Ovary (tissue), 3 donors: Measurements from ENCODE around the gene GHR.

Experiments used
- EP300 ChIP-seq: sonication (generic); formaldehyde crosslinking; IDR thresholded peaks from one replicate; pipeline ENCODE4 v1.6.1; 2017; ENCODE audit warnings: antibody characterized with exemption
- POLR2A ChIP-seq: fragments of 450-650 bp; IDR thresholded peaks from one replicate; pipeline ENCODE4 v1.6.1; 2017; ENCODE audit warnings: antibody characterized with exemption, mild to moderate bottlenecking, moderate library complexity
- TF ChIP-seq, protein P1 (sequence below), 3 donors: fragments of 450-650 bp in 2 of 3; fragments of 200-600 bp in 1 of 3; IDR thresholded peaks; one replicate each; pipeline versions ENCODE4 v1.5.1 to v1.8.0; 2016 to 2022; ENCODE audit warnings: antibody characterized with exemption in 3 of 3, mild to moderate bottlenecking in 1 of 3
- donor health status: DM: no; HTN: no; CAD: no.

DNA sequence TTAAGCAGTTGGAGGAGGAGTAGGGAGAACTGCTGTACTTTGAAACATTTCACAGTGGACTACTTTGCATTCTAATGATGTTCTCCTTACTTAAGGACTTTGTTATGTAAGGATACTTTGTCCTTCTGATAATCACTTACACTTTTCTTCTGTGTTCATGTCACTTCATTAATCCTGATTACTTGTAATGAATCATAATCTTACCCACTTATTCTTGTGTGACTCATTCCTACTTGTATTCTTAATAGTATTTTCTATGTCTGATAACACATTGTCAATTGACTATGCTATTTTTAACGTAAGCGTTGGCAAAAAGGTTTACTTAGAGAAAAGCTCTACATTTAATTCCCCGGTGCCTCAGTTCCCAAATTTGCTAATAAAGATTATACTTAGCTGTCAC is 63.8 kb downstream of the GHR start:
- TF ChIP-seq, protein P1, sequence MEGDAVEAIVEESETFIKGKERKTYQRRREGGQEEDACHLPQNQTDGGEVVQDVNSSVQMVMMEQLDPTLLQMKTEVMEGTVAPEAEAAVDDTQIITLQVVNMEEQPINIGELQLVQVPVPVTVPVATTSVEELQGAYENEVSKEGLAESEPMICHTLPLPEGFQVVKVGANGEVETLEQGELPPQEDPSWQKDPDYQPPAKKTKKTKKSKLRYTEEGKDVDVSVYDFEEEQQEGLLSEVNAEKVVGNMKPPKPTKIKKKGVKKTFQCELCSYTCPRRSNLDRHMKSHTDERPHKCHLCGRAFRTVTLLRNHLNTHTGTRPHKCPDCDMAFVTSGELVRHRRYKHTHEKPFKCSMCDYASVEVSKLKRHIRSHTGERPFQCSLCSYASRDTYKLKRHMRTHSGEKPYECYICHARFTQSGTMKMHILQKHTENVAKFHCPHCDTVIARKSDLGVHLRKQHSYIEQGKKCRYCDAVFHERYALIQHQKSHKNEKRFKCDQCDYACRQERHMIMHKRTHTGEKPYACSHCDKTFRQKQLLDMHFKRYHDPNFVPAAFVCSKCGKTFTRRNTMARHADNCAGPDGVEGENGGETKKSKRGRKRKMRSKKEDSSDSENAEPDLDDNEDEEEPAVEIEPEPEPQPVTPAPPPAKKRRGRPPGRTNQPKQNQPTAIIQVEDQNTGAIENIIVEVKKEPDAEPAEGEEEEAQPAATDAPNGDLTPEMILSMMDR (IDR thresholded peaks at IDR 0.05), result no peak
- TF ChIP-seq POLR2A (no peak), EP300 (no peak)
